HT1080 (cell line): ENCODE results near the gene FCRL2. TPM values are rescaled to one million over a fixed set of nuclear protein-coding genes. Genes with fewer than 3 reads are reported as not detected.
"Not testable (repeated sequence)": the region's sequence is repeated elsewhere in the genome, so short reads cannot be mapped to it uniquely, and the experiment has no call there.

Source experiments
- DNase-seq: peaks from one replicate; pipeline ENCODE4 v3.0.0-alpha.2; 2015; ENCODE audit warnings: low read depth
- total RNA-seq: library from RNA; depleted of rRNA; stranded (reverse); fragments of >200 nt; shearing (Covaris generic); gene quantifications from 2 replicates; pipeline ENCODE4 v1.2.3, GENCODE V29; 2014

FCRL2 gene
- total RNA-seq, 1 experiment from 2014 or later, result not detected

- no peak for DNase-seq
Observed at GRCh38 chr1:157753611-157754010, 23.3 kb downstream of the FCRL2 start.

- DNase-seq, result no peak
Observed at GRCh38 chr1:157751283-157751682, 25.6 kb downstream of the FCRL2 start.

DNA sequence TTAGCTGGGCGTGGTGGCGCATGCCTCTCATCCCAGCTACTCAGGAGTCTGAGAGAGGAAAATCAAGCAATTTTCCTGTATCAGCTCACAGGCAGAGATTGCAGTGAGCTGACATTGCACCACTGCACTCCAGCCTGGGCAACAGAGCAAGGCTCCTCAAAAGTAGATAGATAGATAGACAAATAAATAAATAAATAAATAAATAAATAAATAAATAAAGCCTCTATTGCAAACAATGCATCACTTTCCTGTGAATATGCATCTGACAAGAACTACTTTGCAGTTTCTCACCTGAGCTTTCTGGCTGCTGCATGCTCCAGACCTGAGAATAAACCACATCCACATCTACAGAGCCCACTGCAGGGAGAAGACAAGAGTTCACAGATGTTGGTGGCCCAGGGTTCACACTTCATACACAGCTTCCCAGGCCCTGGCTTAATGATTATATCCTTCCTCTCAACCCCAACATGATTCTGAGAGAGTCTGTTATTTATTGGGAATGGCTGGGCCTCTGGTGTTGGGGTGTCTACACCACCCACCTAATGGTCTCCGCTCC lies 28.6 kb downstream of the FCRL2 start:
- no peak for DNase-seq

GRCh38 chr1:157739229-157739901 lies 37.6 kb downstream of the FCRL2 start:
- peak; percentile 76 for DNase-seq

- not testable (repeated sequence) for DNase-seq
Observed at GRCh38 chr1:157735991-157736390, 40.9 kb downstream of the FCRL2 start.

DNA sequence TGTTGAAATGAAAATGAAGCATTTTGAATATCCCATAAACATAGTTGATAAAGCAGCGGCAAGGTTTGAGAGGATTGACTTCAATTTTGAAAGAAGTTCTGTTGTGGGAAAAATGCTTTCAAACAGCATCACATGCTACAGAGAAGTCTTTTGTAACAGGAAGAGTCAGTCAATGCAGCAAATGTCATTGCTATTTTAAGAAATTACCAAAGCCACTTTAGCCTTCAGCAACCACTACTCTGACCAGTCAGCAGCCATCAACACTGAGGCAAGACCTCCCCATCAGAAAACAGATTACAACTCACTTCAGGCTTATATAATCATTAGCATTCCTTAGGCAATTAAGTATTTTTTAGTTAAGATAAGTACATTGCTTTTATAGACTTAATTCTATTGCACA lies 42.6 kb downstream of the FCRL2 start:
- peak; percentile 10 for DNase-seq

- DNase-seq, result no peak
Observed at GRCh38 chr1:157732755-157733154, 44.2 kb downstream of the FCRL2 start.

DNA sequence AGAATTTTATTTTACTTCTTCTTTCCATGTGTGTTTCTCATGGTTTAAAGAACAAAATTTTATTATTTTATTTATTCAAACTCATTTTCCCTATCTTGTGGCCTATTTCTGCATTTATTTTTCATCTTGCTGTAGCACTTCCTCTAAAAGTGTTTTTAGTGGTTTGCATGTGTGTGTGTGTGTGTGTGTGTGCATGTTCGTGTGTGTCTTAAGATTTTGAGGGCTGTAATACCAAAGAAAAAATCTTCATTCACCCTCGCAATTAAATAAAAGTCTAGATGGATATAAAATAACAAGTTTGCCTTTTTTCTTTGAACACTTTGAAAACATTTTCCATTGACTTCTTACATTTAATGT lies 51.7 kb downstream of the FCRL2 start:
- DNase-seq, result no peak

DNA sequence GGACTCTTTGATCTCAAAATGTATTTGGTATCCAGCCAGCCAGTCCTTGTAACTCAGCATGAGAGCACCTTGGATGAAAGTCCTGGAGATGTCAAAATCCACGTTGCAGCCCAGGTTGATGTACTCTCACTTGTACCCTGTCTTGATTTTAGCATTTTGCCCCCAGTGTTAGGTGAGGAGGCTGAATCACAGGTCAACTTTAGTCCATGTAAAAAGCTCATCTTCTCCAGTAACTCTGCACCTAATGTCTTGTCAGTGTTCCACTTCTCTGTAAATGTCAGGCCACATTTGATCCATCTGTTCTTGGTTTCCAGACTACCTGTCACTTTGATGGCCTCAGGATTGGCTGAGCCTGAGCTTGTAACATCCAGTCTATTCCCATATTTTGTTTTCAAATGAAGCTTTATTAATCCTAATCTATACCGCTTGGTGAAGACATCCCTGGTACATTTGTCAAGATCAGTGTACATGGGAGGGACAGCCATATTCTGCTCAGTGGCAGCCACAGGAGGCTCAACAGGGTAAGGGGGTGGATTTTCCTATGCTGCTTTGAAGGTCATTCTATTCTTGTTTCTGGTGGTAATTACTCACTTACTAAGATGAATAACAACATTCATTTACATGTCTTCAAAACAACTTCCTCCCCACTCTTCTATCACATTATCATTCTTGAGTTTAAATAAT lies 52.3 kb downstream of the FCRL2 start:
- no peak for DNase-seq

- DNase-seq, result no peak
Observed at GRCh38 chr1:157723157-157723556, 53.8 kb downstream of the FCRL2 start.

DNA sequence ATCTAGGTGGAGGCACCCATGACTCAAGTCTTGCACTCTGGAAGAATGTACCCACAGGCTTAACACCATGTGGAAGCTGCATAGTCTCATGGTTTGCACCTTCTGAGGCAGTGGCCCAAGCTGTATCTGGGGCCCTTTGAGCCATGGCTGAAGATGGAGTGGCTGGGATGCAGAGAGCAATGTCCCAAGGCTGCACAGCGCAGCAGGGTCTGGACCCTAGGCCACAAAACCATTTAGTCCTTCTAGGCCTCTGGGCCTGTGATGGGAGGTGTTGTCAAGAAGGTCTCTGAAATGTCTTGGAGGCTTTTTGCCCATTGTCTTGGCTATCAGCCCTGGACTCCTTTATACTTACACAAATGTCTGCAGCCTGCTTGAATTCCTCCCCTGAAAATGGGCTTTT lies 54.9 kb downstream of the FCRL2 start:
- no peak for DNase-seq

GRCh38 chr1:157715736-157716135 lies 61.2 kb downstream of the FCRL2 start:
- DNase-seq, result no peak

GRCh38 chr1:157711802-157712201 lies 65.1 kb downstream of the FCRL2 start:
- DNase-seq, result no peak

DNA sequence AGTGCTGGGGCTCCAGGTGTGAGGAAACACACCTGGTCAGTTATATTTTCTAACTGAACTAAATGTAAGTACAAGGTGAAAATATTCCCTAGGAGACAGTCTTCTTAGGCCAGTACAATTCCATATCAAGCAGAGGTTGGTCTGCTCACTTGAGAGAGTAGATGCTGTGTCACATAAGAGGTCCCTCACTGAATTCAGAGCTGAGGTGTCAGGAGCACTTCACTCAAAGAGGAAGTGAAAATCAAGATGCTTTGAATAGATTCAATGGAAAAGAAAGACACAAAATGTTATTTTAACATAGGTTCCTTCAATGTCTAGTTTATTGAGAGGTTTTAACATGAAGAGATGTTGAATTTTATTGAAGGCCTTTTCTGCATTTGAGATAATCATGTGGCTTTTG lies 72.1 kb downstream of the FCRL2 start:
- no peak for DNase-seq

DNA sequence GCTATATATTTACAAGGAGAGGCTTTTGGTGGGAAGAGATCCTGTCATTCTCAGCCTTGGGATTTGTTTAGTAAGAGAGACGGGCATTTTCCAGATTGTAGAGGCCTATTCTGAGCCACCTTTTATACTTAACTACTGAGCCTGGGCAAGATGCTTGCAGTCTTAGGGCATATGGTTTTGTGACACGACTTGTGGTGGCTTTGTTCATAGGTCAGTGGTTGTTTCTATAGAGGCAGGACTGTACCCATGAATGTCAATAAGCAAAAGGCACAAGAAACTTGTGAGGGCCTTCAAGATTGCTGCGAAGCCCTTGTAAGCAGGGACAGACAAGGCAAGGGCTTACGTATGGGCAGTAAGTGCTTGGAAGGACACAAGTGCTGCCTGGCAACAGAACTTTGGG lies 73.0 kb downstream of the FCRL2 start:
- no peak for DNase-seq

DNA sequence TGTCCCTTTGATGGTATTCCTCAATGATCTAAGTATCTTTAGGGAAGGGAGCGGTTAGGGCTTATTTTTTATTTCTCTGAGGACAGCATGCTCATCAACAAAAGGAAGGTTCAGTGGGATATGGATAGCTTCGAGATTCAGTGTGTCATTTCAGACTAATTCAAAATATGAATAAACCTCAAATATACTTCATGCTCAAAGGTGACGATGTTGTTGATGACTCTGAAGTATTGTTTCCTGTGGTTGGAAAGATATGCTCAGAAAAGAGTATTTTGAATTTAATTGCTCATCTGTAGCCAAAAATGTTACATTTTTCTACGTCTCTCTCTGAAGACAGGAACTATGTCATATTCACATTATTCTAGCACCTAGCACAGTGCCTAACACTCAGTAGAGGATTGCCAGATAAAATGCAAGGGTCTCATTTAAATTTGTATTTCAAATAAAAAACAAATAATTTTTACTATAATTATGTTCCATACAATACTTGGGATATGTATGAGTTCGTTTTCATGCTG lies 74.6 kb downstream of the FCRL2 start:
- no peak for DNase-seq

DNA sequence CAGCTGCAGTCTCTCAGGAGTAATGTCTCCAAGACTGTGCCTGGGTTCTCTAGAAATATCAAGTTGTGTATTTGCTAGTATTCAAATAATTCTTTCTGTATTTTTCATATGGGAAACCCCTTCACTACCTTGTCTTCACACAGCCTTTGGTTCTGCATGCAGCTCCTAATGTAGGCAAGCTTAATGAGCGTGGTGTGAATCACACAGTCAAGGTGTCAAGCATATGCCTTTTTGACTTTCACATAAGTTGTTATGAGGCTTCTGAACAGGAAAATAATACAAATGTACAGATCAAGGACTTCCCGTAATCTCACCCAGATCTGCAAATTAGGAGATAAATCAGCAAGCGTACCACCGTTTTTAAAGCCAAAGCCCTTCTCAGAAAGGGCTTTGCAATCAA lies 76.2 kb downstream of the FCRL2 start, which contains the start of gene FCRL3:
Gene FCRL3, minus strand, starts transcription at position 38 of the 400 bp plus-strand sequence. CDS start 280 bp downstream, outside the sequence.
- DNase-seq, result no peak

- DNase-seq, result no peak
Observed at GRCh38 chr1:157700305-157700704, 76.6 kb downstream of the FCRL2 start.

DNA sequence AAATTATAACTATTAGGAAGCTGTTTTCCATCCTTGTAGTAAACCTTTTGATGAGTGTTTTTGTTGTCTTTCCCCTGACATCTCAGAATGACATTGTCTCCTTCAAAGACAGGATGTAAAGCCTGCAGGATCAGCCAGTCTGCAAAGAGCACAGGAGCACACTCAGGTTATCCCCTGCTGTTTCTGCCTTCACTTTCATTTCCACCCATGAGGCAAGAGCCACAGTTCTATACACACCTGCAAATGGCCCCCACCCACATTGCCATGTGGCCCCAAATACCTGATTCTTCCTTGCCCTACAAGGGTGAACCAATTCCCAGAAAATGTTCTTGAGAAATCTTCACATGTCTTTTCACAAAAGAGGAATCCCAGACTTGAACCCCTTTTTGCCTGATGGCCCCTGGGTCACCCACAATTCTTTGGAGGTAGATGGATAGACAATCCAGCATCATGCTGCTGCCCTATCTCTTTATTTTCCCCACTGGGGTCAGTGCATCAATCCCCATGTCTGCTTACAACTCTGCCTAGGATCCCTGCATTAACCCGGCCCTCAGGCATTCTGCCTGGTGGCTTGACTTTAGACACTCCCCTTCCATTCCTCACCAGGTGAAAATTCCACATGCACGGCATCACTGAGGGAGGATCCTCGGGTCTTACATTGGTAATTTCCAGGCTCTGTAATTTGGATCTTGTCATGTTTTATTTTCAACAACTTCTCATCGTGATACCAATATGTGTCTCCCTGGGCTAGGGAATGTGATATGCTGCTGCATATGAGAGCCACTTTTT lies 79.0 kb downstream of the FCRL2 start:
- DNase-seq, result no peak

- DNase-seq, result no peak
Observed at GRCh38 chr1:157696966-157697628, 79.8 kb downstream of the FCRL2 start.
